PC-3 (cell line): ENCODE measurements around the gene C6orf89.

Experiments
- CTCF ChIP-seq: fragments of 300-600 bp; sonication (generic); conservative IDR thresholded peaks from 2 replicates; pipeline ENCODE4 v1.5.1; 2017; ENCODE audit warnings: antibody characterized with exemption, low read depth, mild to moderate bottlenecking, low read length
- EZH2 ChIP-seq: fragments of 300-600 bp; sonication (generic); IDR thresholded peaks from one replicate; pipeline ENCODE4 v1.6.1; 2017; ENCODE audit warnings: antibody characterized with exemption, mild to moderate bottlenecking, low read length; ENCODE audit not compliant: unreplicated experiment
- EZH2phosphoT487 ChIP-seq: fragments of 300-600 bp; sonication (generic); IDR thresholded peaks from 2 replicates; pipeline ENCODE4 v1.6.1; 2018; ENCODE audit warnings: mild to moderate bottlenecking, antibody characterized with exemption, low read length, borderline replicate concordance

- no peak for TF ChIP-seq CTCF
- TF ChIP-seq EZH2 = no peak
- TF ChIP-seq EZH2phosphoT487 = no peak
Observed at GRCh38 chr6:36857325-36857724, 28.4 kb upstream of the C6orf89 start.
